ENCODE results near the gene ATP5PD.

Gene ATP5PD

DNA sequence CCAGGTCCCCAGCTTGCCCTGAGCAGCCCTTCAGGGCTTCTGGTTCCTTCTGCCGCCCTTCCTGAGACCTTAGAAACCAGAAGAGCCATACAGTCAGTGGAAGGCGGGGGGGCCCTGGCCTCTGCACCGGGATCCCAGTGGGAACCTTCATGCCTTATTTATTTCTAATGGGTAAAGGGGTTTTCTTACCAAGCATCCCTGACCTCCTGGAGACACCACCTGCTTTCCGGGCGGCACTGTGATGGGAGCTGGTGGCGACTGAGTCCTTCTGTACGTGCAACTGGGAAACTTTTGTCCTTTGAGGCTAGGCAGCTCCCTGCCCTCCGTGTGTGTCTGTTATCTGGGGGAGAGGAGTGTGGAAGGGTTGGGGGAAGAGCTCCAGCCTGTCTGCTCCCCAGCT, 41.5 kb downstream of the ATP5PD start:
- DNase-seq: no peak
- peaks cover 77% of the 10 kb centered on the region for H3K27me3 ChIP-seq (replicated peaks; ENCODE audit: insufficient read depth, low read length)
- no peak overlapping the region for H3K27ac ChIP-seq (ENCODE audit: low read length)
- no peak overlapping the region for H3K4me3 ChIP-seq (ENCODE audit: low read length)
- H3K36me3 ChIP-seq (replicated peaks; ENCODE audit: insufficient read depth, low read length): no peaks in the 10 kb centered on the region
- no peaks in the 10 kb centered on the region for H4K20me1 ChIP-seq (ENCODE audit: insufficient read depth, low read length)
- no peaks in the 10 kb centered on the region for H3K79me2 ChIP-seq (ENCODE audit: low read length)
- H3F3A ChIP-seq (ENCODE audit: insufficient read depth, low read length): no peaks in the 10 kb centered on the region
- no peaks in the 10 kb centered on the region for H3K9me2 ChIP-seq (replicated peaks; ENCODE audit: insufficient read depth, low read length)
- no peak overlapping the region for H3K4me2 ChIP-seq (ENCODE audit: low read depth, low read length)
- no peak overlapping the region for H2AFZ ChIP-seq (ENCODE audit: low read length)
- no peak overlapping the region for H3K9ac ChIP-seq (ENCODE audit: low read length)
- no peaks in the 10 kb centered on the region for H3K4me1 ChIP-seq (ENCODE audit: low read length)
- TF ChIP-seq EZH2phosphoT487 (IDR thresholded peaks at IDR 0.05; ENCODE audit: low read length): no peak
- H3K9me3 ChIP-seq (replicated peaks; ENCODE audit: insufficient read depth, low read length): no peaks in the 10 kb centered on the region

DNA sequence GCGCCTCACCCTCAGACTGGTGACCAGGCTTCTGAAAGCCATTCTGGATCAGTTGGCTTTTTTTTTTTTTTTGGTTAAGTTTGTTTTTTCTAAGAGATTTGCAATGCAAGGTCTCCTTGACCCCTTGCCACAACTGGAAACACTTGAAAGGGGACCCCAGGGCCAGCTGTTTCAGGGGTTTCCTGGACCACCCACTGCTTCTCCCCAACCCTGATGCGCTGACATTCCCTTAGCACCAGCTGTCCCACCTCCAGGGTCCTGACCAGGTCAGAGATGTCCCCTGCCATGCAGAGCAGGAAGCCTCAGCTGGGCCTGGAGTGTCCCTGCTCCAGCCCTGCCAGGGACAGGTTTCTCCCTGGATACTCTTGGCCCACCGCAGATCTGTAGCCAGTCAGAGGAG, 42.4 kb downstream of the ATP5PD start:
- H4K20me1 ChIP-seq (ENCODE audit: insufficient read depth, low read length): no peaks in the 10 kb centered on the region
- H3K36me3 ChIP-seq (replicated peaks; ENCODE audit: insufficient read depth, low read length): no peaks in the 10 kb centered on the region
- no peak overlapping the region for H2AFZ ChIP-seq (ENCODE audit: low read length)
- H3K27ac ChIP-seq (ENCODE audit: low read length): no peak overlapping the region
- no peak overlapping the region for H3K9ac ChIP-seq (ENCODE audit: low read length)
- no peak overlapping the region for H3K4me2 ChIP-seq (ENCODE audit: low read depth, low read length)
- H3K9me3 ChIP-seq (replicated peaks; ENCODE audit: insufficient read depth, low read length): no peaks in the 10 kb centered on the region
- no peaks in the 10 kb centered on the region for H3F3A ChIP-seq (ENCODE audit: insufficient read depth, low read length)
- no peak overlapping the region for H3K4me3 ChIP-seq (ENCODE audit: low read length)
- TF ChIP-seq EZH2 (optimal IDR thresholded peaks at IDR 0.05; ENCODE audit: low read depth, low read length) (no peak), EZH2phosphoT487 (IDR thresholded peaks at IDR 0.05; ENCODE audit: low read length) (no peak)
- TF ChIP-seq, protein P1, sequence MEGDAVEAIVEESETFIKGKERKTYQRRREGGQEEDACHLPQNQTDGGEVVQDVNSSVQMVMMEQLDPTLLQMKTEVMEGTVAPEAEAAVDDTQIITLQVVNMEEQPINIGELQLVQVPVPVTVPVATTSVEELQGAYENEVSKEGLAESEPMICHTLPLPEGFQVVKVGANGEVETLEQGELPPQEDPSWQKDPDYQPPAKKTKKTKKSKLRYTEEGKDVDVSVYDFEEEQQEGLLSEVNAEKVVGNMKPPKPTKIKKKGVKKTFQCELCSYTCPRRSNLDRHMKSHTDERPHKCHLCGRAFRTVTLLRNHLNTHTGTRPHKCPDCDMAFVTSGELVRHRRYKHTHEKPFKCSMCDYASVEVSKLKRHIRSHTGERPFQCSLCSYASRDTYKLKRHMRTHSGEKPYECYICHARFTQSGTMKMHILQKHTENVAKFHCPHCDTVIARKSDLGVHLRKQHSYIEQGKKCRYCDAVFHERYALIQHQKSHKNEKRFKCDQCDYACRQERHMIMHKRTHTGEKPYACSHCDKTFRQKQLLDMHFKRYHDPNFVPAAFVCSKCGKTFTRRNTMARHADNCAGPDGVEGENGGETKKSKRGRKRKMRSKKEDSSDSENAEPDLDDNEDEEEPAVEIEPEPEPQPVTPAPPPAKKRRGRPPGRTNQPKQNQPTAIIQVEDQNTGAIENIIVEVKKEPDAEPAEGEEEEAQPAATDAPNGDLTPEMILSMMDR (IDR thresholded peaks at IDR 0.05; ENCODE audit: low read length): no peak
- no peaks in the 10 kb centered on the region for H3K4me1 ChIP-seq (ENCODE audit: low read length)
- H3K27me3 ChIP-seq (replicated peaks; ENCODE audit: insufficient read depth, low read length): peaks cover 75% of the 10 kb centered on the region
- no peaks in the 10 kb centered on the region for H3K79me2 ChIP-seq (ENCODE audit: low read length)
- H3K9me2 ChIP-seq (replicated peaks; ENCODE audit: insufficient read depth, low read length): no peaks in the 10 kb centered on the region
- DNase-seq: no peak

DNA sequence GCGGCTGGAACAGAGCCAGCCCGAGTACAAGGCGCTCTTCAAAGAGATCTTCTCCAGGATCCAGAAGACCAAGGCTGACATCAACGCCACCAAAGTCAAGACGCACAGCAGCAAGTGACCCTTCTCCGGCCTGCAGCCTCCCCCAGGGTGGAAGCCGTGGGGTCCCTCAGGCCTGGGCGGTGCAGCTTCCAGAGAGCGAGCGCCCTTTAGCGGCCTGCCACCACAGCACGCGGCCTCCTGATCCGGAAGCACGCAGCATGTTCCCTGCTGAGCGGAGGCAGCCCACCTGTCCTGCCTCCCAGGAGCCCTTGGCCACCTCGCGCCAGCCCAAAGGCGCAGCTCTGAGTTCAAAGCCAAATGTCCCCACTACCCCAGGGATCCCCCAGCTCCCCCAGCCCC, 42.8 kb downstream of the ATP5PD start:
- no peak overlapping the region for H3K4me2 ChIP-seq (ENCODE audit: low read depth, low read length)
- no peaks in the 10 kb centered on the region for H3K79me2 ChIP-seq (ENCODE audit: low read length)
- no peak overlapping the region for H3K9ac ChIP-seq (ENCODE audit: low read length)
- DNase-seq: no peak
- no peak overlapping the region for H3K27ac ChIP-seq (ENCODE audit: low read length)
- H3K4me3 ChIP-seq (ENCODE audit: low read length): no peak overlapping the region
- H3K27me3 ChIP-seq (replicated peaks; ENCODE audit: insufficient read depth, low read length): peaks cover 71% of the 10 kb centered on the region
- no peaks in the 10 kb centered on the region for H3F3A ChIP-seq (ENCODE audit: insufficient read depth, low read length)
- H2AFZ ChIP-seq (ENCODE audit: low read length): no peak overlapping the region
- H4K20me1 ChIP-seq (ENCODE audit: insufficient read depth, low read length): no peaks in the 10 kb centered on the region
- no peaks in the 10 kb centered on the region for H3K9me3 ChIP-seq (replicated peaks; ENCODE audit: insufficient read depth, low read length)
- H3K36me3 ChIP-seq (replicated peaks; ENCODE audit: insufficient read depth, low read length): no peaks in the 10 kb centered on the region
- TF ChIP-seq, protein P1 (IDR thresholded peaks at IDR 0.05; ENCODE audit: low read length): no peak
- no peak for TF ChIP-seq EZH2phosphoT487 (IDR thresholded peaks at IDR 0.05; ENCODE audit: low read length)
- TF ChIP-seq EZH2 (optimal IDR thresholded peaks at IDR 0.05; ENCODE audit: low read depth, low read length): no peak
- H3K9me2 ChIP-seq (replicated peaks; ENCODE audit: insufficient read depth, low read length): no peaks in the 10 kb centered on the region
- no peaks in the 10 kb centered on the region for H3K4me1 ChIP-seq (ENCODE audit: low read length)

DNA sequence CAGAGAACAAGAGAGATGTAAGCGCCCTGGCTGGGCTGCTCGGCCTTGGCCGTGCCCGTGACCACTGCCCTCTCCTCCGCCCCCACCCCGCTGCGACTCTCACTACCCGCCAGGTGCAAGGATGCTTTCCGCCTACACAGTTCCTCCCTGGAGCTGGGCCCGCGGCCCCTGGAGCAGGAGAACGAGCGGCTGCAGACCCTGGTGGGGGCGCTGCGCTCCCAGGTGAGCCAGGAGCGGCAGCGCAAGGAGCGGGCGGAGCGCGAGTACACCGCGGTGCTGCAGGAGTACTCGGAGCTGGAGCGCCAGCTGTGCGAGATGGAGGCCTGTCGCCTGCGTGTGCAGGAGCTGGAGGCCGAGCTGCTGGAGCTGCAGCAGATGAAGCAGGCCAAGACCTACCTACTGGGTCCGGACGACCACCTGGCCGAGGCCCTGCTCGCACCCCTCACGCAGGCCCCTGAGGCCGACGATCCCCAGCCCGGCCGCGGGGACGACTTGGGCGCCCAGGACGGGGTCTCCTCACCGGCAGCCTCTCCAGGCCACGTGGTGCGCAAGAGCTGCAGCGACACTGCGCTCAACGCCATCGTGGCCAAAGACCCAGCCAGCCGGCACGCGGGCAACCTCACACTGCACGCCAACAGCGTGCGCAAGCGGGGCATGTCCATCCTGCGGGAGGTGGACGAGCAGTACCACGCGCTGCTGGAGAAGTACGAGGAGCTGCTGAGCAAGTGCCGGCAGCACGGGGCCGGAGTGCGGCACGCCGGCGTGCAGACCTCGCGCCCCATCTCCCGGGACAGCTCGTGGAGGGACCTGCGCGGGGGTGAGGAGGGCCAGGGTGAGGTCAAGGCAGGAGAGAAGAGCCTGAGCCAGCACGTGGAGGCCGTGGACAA, 43.5 kb downstream of the ATP5PD start:
- TF ChIP-seq EZH2 (optimal IDR thresholded peaks at IDR 0.05; ENCODE audit: low read depth, low read length) (no peak), EZH2phosphoT487 (IDR thresholded peaks at IDR 0.05; ENCODE audit: low read length) (no peak)
- H4K20me1 ChIP-seq (ENCODE audit: insufficient read depth, low read length): no peaks in the 10 kb centered on the region
- no peak overlapping the region for H3K4me3 ChIP-seq (ENCODE audit: low read length)
- peaks cover 65% of the 10 kb centered on the region for H3K27me3 ChIP-seq (replicated peaks; ENCODE audit: insufficient read depth, low read length)
- H3K4me2 ChIP-seq (ENCODE audit: low read depth, low read length): no peak overlapping the region
- H3F3A ChIP-seq (ENCODE audit: insufficient read depth, low read length): no peaks in the 10 kb centered on the region
- H3K36me3 ChIP-seq (replicated peaks; ENCODE audit: insufficient read depth, low read length): no peaks in the 10 kb centered on the region
- DNase-seq: no peak
- no peaks in the 10 kb centered on the region for H3K9me3 ChIP-seq (replicated peaks; ENCODE audit: insufficient read depth, low read length)
- H3K9me2 ChIP-seq (replicated peaks; ENCODE audit: insufficient read depth, low read length): no peaks in the 10 kb centered on the region
- H3K27ac ChIP-seq (ENCODE audit: low read length): no peak overlapping the region
- H3K4me1 ChIP-seq (ENCODE audit: low read length): no peaks in the 10 kb centered on the region
- H2AFZ ChIP-seq (ENCODE audit: low read length): no peak overlapping the region
- no peak overlapping the region for H3K9ac ChIP-seq (ENCODE audit: low read length)
- H3K79me2 ChIP-seq (ENCODE audit: low read length): no peaks in the 10 kb centered on the region
